Natural killer cell (primary cell): ENCODE measurements around the gene DMC1. TPM values are rescaled to one million over a fixed set of nuclear protein-coding genes. Genes with fewer than 3 reads are reported as not detected.

Experiments
- ATAC-seq, 3 donors: fragments of 150-1000 bp in 2 of 3; fragments of 200-7000 bp in 1 of 3; cut with Tn5 transposase; 1 replicate in 1 of 3; 2 replicates in 2 of 3; pipeline ENCODE4 v1.10.0; 2021; ENCODE audit warnings: mild to moderate bottlenecking in 2 of 3, moderate library complexity in 2 of 3
- DNase-seq, 2 donors: peaks; one replicate each; pipeline versions ENCODE4 v3.0.0 to v3.0.0-alpha.2; 2013 to 2021; ENCODE audit warnings: mixed read lengths in 1 of 2
- H3K27ac ChIP-seq: one replicate; pipeline ENCODE4 v1.5.1; 2013; ENCODE audit warnings: mild to moderate bottlenecking, low read length
- H3K27me3 ChIP-seq: one replicate; pipeline ENCODE4 v1.6.1; 2013; ENCODE audit warnings: low read length; ENCODE audit not compliant: control insufficient read depth, insufficient read depth
- H3K36me3 ChIP-seq: one replicate; pipeline ENCODE4 v1.6.1; 2013; ENCODE audit warnings: low read length; ENCODE audit not compliant: control insufficient read depth, insufficient read depth
- H3K4me1 ChIP-seq: one replicate; pipeline ENCODE4 v1.6.1; 2013; ENCODE audit warnings: low read length; ENCODE audit not compliant: control insufficient read depth, insufficient read depth
- H3K4me3 ChIP-seq: one replicate; pipeline ENCODE4 v1.5.1; 2013; ENCODE audit warnings: low read length
- H3K9me3 ChIP-seq: one replicate; pipeline ENCODE4 v1.6.1; 2013; ENCODE audit warnings: low read length; ENCODE audit not compliant: control insufficient read depth, insufficient read depth
- H3K27ac Mint-ChIP-seq, 2 donors: one replicate each; pipeline ENCODE4 v1.8.0; 2022; ENCODE audit warnings: mild to moderate bottlenecking in 2 of 2, mixed read lengths in 2 of 2, moderate library complexity in 1 of 2
- H3K27me3 Mint-ChIP-seq, 2 donors: one replicate each; pipeline ENCODE4 v1.8.0; 2022; ENCODE audit warnings: low read depth in 2 of 2, mixed read lengths in 2 of 2
- H3K36me3 Mint-ChIP-seq: one replicate; pipeline ENCODE4 v1.8.0; 2022; ENCODE audit warnings: mixed read lengths
- H3K4me1 Mint-ChIP-seq, 2 donors: one replicate each; pipeline ENCODE4 v1.8.0; 2022; ENCODE audit warnings: mixed read lengths in 2 of 2
- H3K4me3 Mint-ChIP-seq: one replicate; pipeline ENCODE4 v1.8.0; 2022; ENCODE audit warnings: mild to moderate bottlenecking, moderate library complexity, mixed read lengths
- H3K9me3 Mint-ChIP-seq, 2 donors: one replicate each; pipeline ENCODE4 v1.8.0; 2022; ENCODE audit warnings: mixed read lengths in 2 of 2
- CTCF ChIP-seq: fragments of 200-600 bp; IDR thresholded peaks from one replicate; pipeline ENCODE4 v1.8.0; 2022; ENCODE audit warnings: antibody characterized with exemption
- WGBS: methylation state at CpG from one replicate; pipeline ENCODE4 v1.1.7; 2013; ENCODE audit warnings: missing lambda C conversion rate; ENCODE audit not compliant: insufficient coverage; 5-methylcytosine and 5-hydroxymethylcytosine counted together
- intact Hi-C: fragments of 100-400 bp; cut with micrococcal nuclease; formaldehyde crosslinking; loops from one replicate; pipeline ENCODE4 v1.14.2; 2022
- total RNA-seq, 4 donors: library from RNA; stranded (reverse); fragments of 120-200 nt in 1 of 4; gene quantifications; one replicate each; pipeline versions ENCODE4 v1.2.3 to v1.2.4, GENCODE V29; 2013 to 2022

Gene DMC1
- total RNA-seq, 3 donors from 2014 or later (not counting 1 experiment from before 2014, with no cell fraction given) = 0.31 to 1.7 (median 0.63) TPM

GRCh38 chr22:38523479-38523878, 46.5 kb downstream of the DMC1 start:
- Histone ChIP-seq H3K9me3 (no peaks in the 10 kb centered on the region), H3K27ac (no peak overlapping the region), H3K4me1 (no peaks in the 10 kb centered on the region), H3K27me3 (no peaks in the 10 kb centered on the region), H3K36me3 (no peaks in the 10 kb centered on the region), H3K4me3 (no peak overlapping the region)
- no peak for ATAC-seq
- intact Hi-C loops = no loop called here
- DNase-seq = no peak
- H3K4me3 Mint-ChIP-seq = no peak overlapping the region
- no peak overlapping the region for H3K27ac Mint-ChIP-seq
- no peaks in the 10 kb centered on the region for H3K27me3 Mint-ChIP-seq
- H3K4me1 Mint-ChIP-seq = no peaks in the 10 kb centered on the region
- no peak for TF ChIP-seq CTCF
- H3K36me3 Mint-ChIP-seq = no peaks in the 10 kb centered on the region
- no peaks in the 10 kb centered on the region for H3K9me3 Mint-ChIP-seq
- 99% methylated on average over 5 of the region's 5 CpGs for WGBS

- Histone ChIP-seq H3K27me3 (no peaks in the 10 kb centered on the region), H3K27ac (no peak overlapping the region), H3K9me3 (no peaks in the 10 kb centered on the region), H3K4me1 (no peaks in the 10 kb centered on the region), H3K4me3 (no peak overlapping the region), H3K36me3 (no peaks in the 10 kb centered on the region)
- Mint-ChIP-seq H3K36me3 (no peaks in the 10 kb centered on the region), H3K9me3 (no peaks in the 10 kb centered on the region), H3K27me3 (no peaks in the 10 kb centered on the region), H3K4me1 (no peaks in the 10 kb centered on the region), H3K27ac (no peak overlapping the region), H3K4me3 (no peak overlapping the region)
- intact Hi-C loops = no loop called here
- 92% methylated on average over 2 of the region's 3 CpGs for WGBS
- no peak for TF ChIP-seq CTCF
- no peak for DNase-seq
- ATAC-seq = no peak
Observed at GRCh38 chr22:38523029-38523428, 47.0 kb downstream of the DMC1 start.

- Histone ChIP-seq H3K9me3 (no peaks in the 10 kb centered on the region), H3K4me3 (no peak overlapping the region), H3K27ac (no peak overlapping the region), H3K36me3 (no peaks in the 10 kb centered on the region), H3K4me1 (no peaks in the 10 kb centered on the region), H3K27me3 (no peaks in the 10 kb centered on the region)
- Mint-ChIP-seq H3K27ac (no peak overlapping the region), H3K4me1 (no peaks in the 10 kb centered on the region), H3K9me3 (no peaks in the 10 kb centered on the region), H3K36me3 (no peaks in the 10 kb centered on the region), H3K4me3 (no peak overlapping the region), H3K27me3 (no peaks in the 10 kb centered on the region)
- 92% methylated on average over 1 of the region's 2 CpGs for WGBS
- no peak for ATAC-seq
- no peak for TF ChIP-seq CTCF
- no peak for DNase-seq
- intact Hi-C loops = no loop called here
Observed at GRCh38 chr22:38519453-38520250, 50.3 kb downstream of the DMC1 start.

- no peak for TF ChIP-seq CTCF
- H3K9me3 Mint-ChIP-seq = no peaks in the 10 kb centered on the region
- no peaks in the 10 kb centered on the region for H3K36me3 Mint-ChIP-seq
- no peaks in the 10 kb centered on the region for H3K9me3 ChIP-seq
- ATAC-seq (no peak), DNase-seq (no peak)
- no peaks in the 10 kb centered on the region for H3K36me3 ChIP-seq
- H3K27ac ChIP-seq = no peak overlapping the region
- no peak overlapping the region for H3K4me3 Mint-ChIP-seq
- no peaks in the 10 kb centered on the region for H3K4me1 ChIP-seq
- 96% methylated on average over 4 of the region's 4 CpGs for WGBS
- H3K27ac Mint-ChIP-seq = no peak overlapping the region
- no peaks in the 10 kb centered on the region for H3K27me3 ChIP-seq
- intact Hi-C loops = no loop called here
- no peaks in the 10 kb centered on the region for H3K4me1 Mint-ChIP-seq
- H3K27me3 Mint-ChIP-seq = no peaks in the 10 kb centered on the region
- no peak overlapping the region for H3K4me3 ChIP-seq
Observed at GRCh38 chr22:38518620-38519019, 51.4 kb downstream of the DMC1 start.
